ENCODE data around the gene PACS1.

The PACS1 gene

DNA sequence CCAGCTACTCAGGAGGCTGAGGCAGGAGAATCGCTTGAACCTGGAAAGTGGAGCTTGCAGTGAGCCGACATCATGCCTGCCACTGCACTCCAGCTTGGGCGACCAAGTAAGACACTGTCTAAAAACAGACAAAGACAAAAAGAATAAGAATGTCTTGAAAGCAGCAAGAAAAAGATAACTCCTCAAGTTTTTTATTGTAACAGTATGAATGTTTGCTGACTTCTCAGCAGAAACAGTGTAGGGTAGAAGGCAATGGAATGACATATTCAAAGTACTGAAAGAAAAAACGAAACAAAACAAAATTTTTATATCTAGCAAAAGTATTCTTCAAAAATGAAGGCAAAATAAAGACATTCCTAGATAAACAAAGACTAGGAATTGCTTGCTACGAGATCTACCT is 76.9 kb downstream of the PACS1 start:
- no peak for DNase-seq
- H3K27me3 ChIP-seq = no peaks in the 10 kb centered on the region
- H3K36me3 ChIP-seq = no peaks in the 10 kb centered on the region
- no peak for TF ChIP-seq CTCF (IDR thresholded peaks at IDR 0.05; ENCODE audit: low read depth, low read length)
- H3K4me1 ChIP-seq = peaks cover 6% of the 10 kb centered on the region
- H3K4me3 ChIP-seq (ENCODE audit: low read depth, low read length) = no peak overlapping the region
- H3K9me3 ChIP-seq = no peaks in the 10 kb centered on the region

DNA sequence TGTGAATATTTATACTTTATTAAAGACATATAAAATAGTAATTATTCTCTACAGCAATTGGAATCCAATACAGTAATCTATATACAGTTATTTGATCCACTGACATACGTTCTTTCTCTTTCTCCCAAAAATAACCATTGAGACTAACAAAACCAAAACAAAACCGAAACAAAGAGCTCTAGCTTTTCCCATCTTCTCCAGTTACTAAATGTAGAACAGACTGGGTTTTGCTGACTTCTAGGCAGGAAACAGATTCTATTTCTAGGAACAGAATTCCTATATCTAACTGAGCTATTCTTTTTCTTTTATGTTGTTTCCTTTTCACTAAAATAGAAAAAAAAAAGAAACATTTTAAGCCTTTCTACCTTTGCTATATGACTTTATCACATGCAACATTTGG is 80.1 kb downstream of the PACS1 start:
- no peaks in the 10 kb centered on the region for H3K36me3 ChIP-seq
- H3K4me3 ChIP-seq (ENCODE audit: low read depth, low read length) = no peak overlapping the region
- DNase-seq = no peak
- H3K9me3 ChIP-seq = no peaks in the 10 kb centered on the region
- H3K27me3 ChIP-seq = no peaks in the 10 kb centered on the region
- no peaks in the 10 kb centered on the region; the same call in 1 of the 2 replicates for H3K4me1 ChIP-seq
- TF ChIP-seq CTCF (IDR thresholded peaks at IDR 0.05; ENCODE audit: low read depth, low read length) = no peak

DNA sequence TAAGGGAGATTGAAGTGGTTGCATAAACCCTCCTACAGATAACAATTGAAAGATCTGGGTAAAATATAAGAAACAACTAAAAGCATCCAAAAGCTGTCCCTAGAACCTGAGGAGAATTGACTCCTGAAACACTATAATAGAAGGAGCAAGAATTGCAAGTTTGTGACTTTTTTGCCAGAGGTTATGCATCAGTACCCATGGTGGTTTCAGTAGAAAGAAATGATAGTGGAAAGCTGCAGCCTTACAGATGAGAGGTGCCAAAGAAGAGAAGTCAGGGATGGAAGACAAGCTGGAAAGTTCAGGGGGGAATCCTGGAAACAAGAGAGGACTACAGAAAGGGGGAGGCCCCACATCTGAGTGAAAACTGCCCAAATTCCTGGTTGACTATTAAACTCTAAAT is 80.7 kb downstream of the PACS1 start:
- Histone ChIP-seq H3K4me3 (ENCODE audit: low read depth, low read length) (no peak overlapping the region), H3K36me3 (no peaks in the 10 kb centered on the region), H3K9me3 (no peaks in the 10 kb centered on the region), H3K4me1 (no peaks in the 10 kb centered on the region; the same call in 1 of the 2 replicates), H3K27me3 (no peaks in the 10 kb centered on the region)
- no peak for DNase-seq
- TF ChIP-seq CTCF (IDR thresholded peaks at IDR 0.05; ENCODE audit: low read depth, low read length) = no peak

- peak; percentile 34 for DNase-seq
- no peaks in the 10 kb centered on the region; the same call in 1 of the 2 replicates for H3K4me1 ChIP-seq
Observed at GRCh38 chr11:66151273-66151672, 81.2 kb downstream of the PACS1 start.

GRCh38 chr11:66154109-66154508 is 84.0 kb downstream of the PACS1 start:
- Histone ChIP-seq H3K4me3 (ENCODE audit: low read depth, low read length) (no peak overlapping the region), H3K36me3 (no peaks in the 10 kb centered on the region), H3K9me3 (no peaks in the 10 kb centered on the region), H3K4me1 (no peaks in the 10 kb centered on the region; the same call in 1 of the 2 replicates), H3K27me3 (no peaks in the 10 kb centered on the region)
- DNase-seq = no peak
- no peak for TF ChIP-seq CTCF (IDR thresholded peaks at IDR 0.05; ENCODE audit: low read depth, low read length)

More at GRCh38 chr11:66151273-66151672, 81.2 kb downstream of the PACS1 start:
- H3K27me3 ChIP-seq = no peaks in the 10 kb centered on the region
- H3K4me3 ChIP-seq (ENCODE audit: low read depth, low read length) = no peak overlapping the region
- no peaks in the 10 kb centered on the region for H3K36me3 ChIP-seq
- H3K9me3 ChIP-seq = no peaks in the 10 kb centered on the region
- TF ChIP-seq CTCF (IDR thresholded peaks at IDR 0.05; ENCODE audit: low read depth, low read length) = no peak

- no peak for TF ChIP-seq CTCF (IDR thresholded peaks at IDR 0.05; ENCODE audit: low read depth, low read length)
Observed at GRCh38 chr11:66155387-66156073, 85.5 kb downstream of the PACS1 start.

More at GRCh38 chr11:66155387-66156073, 85.5 kb downstream of the PACS1 start:
- Histone ChIP-seq H3K4me1 (peaks cover 6% of the 10 kb centered on the region), H3K27me3 (no peaks in the 10 kb centered on the region), H3K4me3 (ENCODE audit: low read depth, low read length) (no peak overlapping the region), H3K36me3 (no peaks in the 10 kb centered on the region), H3K9me3 (no peaks in the 10 kb centered on the region)
- no peak for DNase-seq
